HG03108 (cell line): ENCODE data around the gene DNAJC5.
A peak's percentile ranks its signal among the peaks of the same experiment; 100 is the strongest.
"Not testable (repeated sequence)": the region's sequence is repeated elsewhere in the genome, so short reads cannot be mapped to it uniquely, and the experiment has no call there.

ENCODE experiments used
- ATAC-seq: cut with Tn5 transposase; IDR thresholded peaks from one replicate; pipeline ENCODE4 v1.9.1; 2021; ENCODE audit warnings: moderate library complexity; ENCODE audit not compliant: unreplicated experiment

DNAJC5 gene, protein sequence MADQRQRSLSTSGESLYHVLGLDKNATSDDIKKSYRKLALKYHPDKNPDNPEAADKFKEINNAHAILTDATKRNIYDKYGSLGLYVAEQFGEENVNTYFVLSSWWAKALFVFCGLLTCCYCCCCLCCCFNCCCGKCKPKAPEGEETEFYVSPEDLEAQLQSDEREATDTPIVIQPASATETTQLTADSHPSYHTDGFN

DNA sequence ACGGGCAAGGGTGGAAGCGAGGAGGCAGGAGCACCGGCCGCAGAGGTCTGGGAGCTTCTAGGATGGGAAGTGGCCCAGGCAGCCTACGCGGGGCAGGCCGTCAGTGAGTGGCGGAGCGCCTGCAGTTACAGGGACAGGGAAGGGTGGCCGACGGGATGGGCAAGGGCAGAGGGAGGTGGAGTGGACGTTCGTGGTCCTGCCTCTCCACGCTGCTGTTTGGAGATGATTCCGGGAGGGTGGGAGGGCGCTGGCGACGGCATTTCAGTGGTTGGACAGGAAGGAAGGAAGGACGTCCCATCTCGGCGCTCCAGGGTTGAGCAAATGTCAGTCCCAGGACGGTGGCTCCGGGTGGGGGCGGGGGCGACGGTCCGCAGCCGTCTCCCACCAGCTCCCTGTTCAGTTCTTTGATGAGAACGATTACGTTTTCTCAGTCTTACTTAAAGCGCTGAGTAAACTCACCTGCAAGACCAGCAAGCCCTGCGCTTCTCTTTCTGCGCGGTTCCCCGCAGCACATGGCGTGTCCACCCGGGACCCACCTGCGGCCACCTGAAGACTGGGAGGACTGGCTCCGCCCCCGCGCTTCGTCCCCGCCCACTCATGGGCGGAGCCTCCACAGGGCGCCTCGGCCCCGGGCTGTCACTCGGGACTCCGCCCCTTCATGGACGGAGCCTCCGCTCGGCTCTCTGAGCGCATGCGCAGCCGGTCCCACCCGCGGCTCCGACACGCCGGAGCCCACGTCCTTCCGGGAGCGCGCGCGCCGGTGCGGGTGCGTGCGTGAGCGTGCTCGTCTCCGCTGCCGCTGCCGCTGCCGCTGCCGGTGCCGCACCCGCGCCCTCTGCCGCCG is at the start of gene DNAJC5:
Gene DNAJC5 (plus strand): TSS at position 769 of the 844 bp plus-strand sequence. CDS start 33,220 bp downstream, outside the sequence.
- peak; percentile 72 for ATAC-seq

DNA sequence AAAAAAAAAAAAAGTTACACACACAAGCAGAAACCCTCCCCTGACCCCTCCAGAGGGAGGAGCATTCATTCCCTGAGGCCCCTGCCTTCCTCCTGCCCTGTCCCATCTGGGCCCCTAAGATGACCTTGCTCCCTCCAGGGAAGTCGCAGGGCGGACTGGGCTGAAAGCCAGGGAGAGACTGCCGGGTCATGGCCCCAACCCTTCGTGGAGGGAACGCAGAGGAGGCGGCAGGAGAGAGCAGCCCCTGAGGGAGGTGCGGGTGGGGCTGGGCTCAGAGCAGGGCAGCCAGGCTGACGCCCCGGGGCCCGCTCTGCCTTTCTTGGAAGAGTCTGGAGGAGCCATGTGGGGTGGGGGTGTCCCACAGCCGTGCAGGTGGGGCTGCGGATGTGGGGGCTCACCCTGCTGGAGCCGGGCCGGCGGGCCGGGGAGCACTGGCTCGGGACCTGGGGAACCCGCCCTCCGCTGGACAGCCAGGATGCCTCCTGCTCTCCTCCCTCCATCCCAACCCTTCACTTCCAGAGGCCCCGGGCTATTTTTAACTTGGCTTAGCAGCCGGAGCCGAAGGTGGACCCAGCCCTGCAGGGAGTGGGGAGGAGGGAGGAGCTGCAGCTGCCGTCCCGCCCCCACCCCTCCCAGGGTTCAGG is 48.7 kb upstream of the DNAJC5 start:
- ATAC-seq, result no peak

DNA sequence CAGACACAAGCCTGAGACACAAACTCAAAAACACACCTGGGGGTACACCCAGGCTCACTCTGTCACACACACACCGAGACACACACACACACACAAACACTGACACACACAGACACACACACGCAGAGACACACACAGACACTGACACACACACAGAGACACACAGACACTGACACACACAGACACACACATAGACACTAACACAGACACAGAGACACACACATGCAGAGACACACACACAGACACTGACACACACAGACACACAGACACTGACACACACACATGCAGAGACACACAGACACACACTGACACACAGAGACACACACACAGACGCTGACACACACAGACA is 48.1 kb upstream of the DNAJC5 start:
- no peak for ATAC-seq

DNA sequence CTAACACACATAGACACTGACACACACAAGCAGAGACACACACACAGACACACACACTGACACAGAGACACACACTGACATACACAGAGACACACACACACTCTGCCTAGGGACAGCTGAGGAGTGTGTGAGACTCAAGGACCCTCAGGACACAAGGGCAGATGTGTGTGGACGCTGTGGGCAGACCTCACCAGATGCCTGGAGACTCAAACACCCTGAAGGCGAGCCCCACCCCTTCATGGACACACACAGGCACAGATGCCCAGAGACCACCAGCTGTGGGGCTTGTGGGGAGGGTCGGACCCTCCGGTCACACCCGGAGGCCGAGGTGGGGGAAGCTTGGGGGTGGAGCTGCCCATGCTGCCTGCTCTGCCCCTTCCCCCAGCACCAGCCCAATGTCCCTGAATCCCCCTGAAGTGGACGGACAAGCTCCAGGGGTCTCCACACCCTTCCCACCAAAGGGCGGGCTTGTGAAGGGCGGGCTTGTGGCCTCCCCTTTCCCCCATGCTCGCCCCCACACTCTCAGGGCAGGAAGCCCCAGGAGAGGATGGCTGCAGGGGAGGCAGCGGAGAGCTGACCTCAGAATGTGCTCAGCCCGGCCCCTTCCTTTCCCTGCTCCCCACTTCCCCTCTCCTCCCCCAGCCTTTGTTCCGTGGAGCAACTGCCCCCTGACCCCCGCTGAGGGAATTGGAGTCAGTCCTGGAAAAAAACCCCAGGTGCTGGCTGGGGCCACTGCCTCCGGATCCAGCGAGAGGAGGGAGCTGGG is 47.5 kb upstream of the DNAJC5 start:
- no peak for ATAC-seq

DNA sequence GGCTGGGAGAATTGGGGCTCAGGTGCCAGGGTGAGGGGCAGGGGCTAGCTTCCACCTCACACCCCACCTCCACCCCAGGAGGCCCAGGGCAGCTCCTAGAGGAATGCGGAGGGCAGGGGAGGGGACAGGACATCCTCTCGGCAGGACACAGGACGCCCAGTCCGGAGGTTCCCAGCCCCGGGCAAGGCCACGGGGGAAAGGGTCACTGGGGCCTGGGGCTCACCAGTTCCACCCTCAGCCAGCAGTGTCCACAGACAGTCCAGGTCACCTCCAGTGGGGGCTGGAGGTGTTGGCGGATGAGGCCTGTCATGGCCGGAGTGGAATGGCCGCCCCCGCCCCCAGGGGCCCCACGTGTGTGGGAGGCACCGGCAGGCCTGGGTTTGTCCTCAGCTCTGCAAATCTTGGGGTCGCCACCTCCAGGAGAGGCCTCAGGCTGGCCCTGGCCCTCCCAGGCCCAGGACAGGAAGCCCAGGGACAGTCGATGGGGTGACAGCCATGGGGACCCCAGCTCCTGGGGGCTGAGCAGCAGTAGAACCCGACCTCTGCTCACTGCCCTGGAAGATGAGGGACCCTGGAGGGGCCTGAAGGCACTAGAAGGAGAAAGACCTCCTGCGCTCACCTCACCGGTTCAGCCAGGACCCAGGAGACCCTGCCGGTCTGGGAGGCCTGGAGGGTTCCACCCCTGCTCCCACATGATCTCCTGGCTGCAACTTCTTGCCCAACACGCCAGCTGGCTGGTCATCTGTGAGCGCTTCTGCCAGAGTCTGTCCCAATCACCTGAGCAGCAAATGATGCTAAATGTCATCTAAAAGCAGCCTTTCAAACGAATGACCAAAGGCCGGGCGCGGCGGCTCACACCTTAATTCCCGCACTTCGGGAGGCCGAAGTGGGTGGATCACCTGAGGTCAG is 46.7 kb upstream of the DNAJC5 start:
- ATAC-seq, result no peak

DNA sequence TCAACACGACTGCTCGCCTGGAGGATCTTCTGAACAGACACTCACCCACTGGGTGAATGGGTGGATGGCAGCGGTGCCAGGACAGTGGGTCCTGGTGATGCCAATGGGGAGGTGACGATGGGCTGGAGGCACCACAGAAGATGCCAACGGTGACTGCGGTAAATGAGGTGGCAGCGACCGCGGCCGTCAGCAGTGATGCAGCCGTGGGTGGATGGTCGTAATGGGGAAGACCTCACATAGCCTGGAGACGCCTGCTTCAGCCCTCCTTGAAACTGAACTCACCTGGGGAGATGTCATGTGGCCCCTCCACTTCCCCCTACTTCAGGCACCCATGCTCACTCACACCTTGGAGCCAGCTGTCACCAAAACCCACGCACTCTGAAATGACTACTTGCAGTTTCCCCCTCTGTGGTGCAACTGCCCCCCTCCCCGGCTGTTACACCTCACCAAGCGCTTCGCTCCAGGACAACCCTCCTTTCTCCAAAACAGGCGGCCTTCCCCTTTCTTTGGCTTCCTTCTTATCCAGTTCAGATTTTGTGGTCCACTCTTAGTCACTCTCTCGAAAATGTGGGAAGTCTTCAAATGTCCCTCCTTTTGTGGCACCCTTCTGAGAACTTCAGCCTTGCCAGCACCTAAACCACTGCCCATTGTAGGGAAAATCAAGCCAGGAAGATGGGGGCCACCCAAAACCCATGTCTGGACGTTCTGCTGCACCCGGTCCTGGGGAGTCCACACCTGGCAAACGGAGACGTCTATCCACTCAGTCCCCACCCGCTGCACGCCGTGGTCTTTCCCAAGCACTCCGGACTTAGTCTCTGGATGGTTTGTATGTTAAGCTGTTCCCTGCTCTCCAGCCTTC is 44.0 kb upstream of the DNAJC5 start:
- peak; percentile 75 for ATAC-seq

DNA sequence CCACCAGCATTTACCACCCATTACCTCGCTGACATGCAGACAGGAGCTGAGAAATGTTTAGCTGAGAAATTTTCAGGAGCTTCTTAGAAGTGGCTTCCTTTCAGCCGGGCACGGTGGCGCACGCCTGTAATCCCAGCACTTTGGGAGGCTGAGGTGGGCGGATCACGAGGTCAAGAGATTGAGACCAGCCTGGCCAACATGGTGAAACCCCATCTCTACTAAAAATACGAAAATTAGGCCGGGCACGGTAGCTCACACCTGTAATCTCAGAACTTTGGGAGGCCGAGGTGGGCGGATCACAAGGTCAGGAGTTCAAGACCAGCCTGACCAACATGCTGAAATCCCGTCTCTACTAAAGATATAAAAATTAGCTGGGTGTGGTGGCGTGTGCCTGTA is 43.4 kb upstream of the DNAJC5 start:
- not testable (repeated sequence) for ATAC-seq

DNA sequence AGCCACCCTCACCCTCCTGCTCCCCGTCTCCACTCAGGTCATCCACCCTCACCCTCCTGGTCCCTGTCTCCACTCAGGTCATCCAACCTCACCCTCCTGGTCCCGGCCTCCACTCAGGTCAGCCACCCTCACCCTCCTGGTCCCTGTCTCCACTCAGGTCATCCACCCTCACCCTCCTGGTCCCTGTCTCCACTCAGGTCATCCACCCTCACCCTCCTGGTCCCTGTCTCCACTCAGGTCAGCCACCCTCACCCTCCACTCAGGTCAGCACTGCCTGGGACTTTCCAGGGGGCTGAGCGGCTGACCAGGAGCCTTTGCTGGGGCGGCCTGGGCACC is 41.2 kb upstream of the DNAJC5 start:
- ATAC-seq, result not testable (repeated sequence)

DNA sequence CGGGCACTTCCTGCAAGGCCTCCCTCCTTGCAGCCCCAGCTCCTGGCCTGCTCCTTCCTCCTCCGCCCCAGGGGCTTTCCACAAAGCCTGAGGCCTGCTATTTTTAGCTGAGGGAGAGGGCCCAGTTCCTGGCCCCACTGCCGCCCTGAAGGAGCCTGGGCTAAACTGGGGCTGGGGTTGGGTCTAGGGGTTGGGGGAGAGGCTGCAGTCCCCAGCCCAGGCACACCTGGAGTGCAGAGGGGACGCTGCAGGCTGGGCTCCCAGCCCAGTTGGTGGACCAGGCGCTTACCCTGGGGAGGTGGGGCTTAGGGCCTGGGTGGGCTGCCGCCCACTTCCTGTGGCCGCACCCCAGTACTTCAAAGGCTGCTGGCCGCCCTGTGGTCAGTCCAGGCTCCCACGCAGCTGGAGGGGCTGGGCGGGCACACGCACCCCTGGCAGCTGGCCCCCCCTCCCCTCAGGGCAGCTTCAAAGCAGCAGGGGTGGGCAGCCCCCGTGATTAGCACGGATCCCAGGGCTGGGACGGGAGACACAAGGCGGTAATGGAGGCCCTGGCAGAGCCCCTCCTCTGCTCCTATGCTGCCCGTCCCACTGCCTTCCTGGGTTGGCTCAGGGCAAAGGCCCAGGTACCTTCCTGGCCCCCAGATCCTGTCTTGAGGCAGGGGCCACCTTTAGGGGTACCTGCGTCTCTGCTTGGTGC is 40.7 kb upstream of the DNAJC5 start:
- ATAC-seq, result no peak

DNA sequence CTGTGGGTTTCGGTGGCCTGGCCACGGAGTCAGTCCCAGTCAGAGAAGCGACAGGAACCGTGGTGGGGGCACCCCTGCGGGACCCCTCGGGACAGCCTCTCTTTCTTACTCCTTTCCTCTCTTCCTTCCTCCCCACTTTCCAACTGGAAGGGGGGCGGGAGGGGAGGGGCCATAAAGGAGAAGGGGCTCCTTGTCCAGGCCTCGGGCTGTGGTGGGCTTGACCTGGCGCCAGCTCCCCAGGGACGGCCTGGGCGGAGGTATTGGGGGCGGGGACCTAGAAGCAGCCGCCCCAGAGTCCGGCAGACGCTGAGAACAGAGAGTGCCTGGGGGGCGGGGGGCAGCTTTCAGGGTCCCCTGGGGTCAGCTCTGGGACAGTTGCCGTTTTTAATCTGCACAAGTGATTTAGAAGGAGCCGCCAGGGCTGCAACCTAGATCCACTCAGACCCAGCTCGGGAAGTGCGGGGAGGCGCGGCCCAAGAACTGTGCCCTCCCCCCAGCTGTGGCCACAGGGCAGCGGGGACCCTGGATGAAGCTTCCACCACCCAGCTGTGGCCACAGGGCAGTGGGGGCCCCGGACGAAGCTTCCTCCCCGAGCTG is 40.1 kb upstream of the DNAJC5 start:
- no peak for ATAC-seq

DNA sequence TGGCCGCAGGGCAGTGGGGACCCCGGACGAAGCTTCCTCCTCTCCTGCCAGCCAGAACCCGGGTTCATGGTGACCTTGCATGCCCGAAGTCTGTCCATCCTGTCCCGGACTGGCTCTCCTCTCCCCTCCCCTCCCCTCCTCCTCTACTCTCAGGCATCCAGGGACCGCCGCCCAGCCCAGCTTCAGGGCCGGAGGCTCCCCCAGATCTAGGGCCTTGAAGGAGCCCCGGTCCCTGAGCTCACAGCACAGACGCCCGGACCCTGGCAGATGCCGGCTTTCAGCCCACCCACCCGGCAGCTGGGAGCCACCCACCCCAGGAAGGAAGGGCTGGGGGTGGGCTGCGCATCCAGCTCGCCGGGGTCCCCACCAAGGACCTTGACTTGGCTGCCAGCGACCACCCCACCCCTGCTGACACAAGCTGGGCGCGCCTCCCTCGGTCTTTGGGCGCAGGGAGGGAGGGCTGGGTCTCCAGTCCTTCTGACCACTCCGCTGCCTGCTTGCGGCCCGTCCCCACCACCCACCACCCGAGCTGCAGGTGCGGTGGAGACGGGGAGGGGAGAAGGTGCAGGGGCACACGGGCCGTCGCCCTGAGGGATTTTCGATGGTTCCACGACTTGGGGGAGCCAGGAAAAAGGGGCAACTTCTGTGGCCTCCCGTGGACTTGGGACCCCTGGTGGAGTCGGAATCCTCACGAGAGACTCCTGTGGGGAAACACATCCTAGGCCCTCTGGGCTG is 39.4 kb upstream of the DNAJC5 start:
- ATAC-seq, result no peak

DNA sequence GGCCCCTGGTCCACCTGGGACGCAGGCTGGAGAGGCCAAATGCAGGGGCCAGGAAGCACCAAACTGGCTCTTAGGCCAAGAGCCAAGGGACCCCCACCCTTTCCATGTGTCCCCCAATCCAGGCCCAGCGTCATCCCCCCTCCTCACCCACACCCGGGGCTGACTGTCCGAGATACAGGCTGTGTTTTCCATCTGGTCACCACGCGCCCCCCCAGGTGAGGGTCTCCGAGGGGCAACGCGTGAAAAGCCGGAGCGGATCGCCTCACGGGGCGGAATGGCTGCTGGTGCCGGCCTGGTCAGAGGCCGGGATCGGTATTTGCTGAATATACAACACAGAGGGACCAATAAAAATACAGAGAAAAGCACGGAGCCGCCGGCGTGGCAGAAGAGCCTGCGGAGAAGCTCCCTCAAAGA is 38.8 kb upstream of the DNAJC5 start:
- ATAC-seq, result no peak

DNA sequence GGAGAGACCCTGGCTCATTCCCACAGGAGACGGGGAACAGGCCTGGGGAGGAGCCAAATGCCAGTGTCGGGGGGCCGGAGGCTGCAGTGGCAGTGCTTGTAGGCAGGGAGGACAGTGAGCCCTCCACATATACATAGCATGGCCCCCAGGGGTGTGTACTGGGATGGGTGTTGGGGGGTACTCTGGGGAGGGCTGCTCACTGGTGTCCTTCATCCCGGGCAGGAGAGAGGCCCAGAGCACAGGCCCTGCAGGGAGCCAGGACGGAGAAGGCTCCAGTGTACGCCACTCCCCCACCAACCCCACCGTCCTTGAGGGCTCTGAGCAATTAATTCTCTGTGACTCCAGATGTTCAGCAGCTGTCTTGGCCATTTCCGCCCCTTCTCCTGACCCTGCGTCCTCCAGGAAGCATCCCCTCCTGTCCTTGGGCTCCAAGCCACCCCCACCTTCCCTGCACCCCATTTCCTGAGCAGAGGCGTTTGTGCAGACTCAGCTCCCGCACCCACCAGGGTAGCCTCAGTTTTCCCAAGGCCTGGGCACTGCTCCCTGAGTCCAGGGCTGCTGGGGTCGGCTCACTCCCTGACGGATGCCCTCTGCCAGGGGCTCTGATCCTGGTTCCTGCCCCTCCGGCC is 37.0 kb upstream of the DNAJC5 start:
- ATAC-seq, result no peak

DNA sequence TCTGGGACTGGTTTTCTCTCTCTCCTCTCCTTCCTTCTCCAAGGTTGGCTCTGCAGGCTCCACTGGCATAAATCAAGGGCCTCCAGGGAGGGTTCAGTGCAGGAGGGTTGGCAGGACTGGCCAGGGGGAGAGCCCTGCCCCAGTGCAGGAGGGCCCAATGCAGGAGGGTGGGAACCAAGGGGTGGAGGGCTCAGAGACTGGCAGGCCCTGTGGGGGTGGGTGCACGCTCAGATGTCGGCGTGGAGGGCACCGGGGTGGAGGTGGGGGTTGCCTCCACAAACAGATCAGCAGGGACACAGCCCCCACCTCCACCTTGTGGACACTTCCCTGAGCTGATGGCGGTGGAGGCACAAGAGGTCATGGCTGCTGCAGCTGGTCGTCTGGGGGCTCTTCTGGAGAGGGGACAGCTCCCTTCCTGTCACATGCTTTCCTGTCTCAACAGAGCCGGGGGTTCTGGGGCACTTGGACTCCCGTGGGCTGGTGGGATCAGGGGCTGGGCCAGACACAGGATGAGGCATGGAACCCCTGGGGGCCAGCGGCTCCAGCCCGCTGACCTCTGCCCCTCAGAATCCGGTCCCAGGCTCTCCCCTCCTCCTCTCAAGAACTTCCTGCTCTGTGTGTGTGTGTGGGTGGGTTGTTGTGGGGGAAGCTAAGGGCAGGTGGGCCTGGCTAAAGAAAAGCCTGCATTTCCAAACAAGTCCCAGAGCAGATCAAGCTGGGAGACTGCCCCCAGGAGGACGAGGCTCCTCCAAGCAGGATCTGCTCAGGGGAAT is 36.3 kb upstream of the DNAJC5 start:
- ATAC-seq, result no peak

DNA sequence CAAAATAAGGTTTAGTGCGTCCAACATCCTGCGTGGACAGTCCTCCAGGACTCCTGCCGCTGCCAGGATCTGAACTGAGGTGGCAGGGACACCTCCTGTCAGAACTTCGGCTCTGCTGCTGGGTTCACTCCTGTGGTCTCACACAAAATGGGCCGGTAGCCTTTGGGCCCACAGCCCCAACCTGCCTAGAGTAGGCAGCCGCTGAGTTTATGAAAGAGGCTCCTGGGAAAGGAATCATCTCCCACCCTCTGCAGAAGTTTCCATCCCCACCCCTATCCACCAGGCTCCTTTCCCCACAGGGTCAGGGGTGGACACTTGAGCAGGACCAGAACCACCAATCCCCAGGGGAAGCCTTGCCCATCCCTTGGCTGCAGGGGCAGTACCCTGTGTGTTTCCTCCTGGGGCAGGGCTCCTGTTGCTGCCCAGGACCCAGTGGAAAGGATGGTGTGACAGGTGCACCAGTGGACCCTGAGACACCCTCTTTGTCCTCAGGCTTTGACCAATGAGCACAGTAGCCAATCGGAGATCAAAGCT is 35.7 kb upstream of the DNAJC5 start:
- ATAC-seq, result no peak

DNA sequence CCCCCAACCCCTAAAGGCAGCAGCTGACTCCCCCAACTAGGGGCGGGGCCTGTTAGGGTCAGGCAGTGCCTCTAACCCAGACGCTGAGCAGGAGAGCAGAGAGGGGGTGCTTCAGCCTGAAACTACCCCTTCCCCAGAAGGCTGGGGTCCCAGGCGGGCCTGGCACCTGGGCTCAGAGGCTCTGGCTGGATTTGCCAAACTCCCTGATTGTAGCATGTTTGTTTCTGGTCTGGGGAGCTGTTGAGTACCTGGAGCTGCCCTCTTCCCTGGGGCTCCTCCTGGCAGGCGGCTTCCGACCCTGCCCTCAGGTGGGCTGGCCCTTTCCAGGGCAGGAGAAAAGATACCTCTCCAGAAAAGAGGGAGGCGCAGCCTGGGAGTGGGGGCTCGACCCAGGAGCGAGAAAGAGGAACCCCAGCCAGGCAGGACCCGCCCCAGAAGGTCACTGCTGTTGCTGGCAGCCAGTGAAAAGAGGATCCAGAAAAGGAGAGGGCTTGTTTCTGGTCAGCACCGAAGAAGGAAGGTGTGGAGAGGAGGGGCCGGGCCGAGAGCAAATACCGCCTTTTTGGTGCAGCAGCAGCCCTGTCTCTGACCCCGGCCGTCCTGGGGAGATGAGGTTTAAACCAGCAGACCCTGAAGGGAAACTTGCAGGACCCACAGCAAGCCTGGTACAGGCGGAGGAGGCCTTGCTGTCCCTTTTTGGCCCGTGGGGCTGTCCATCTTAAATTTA is 34.4 kb upstream of the DNAJC5 start:
- ATAC-seq, result no peak
